Endodermal cell (in vitro differentiated cells): ENCODE results near the gene WASHC2C. TPM values are rescaled to one million over a fixed set of nuclear protein-coding genes. Genes with fewer than 3 reads are reported as not detected.
"Not testable (repeated sequence)": the region's sequence is repeated elsewhere in the genome, so short reads cannot be mapped to it uniquely, and the experiment has no call there.

Experiments
- DNase-seq: peaks from one replicate; pipeline ENCODE4 v3.0.0-alpha.2; 2017
- H3K27ac ChIP-seq: 2 replicates; pipeline ENCODE4 v1.5.1; 2013; ENCODE audit warnings: mild to moderate bottlenecking, low read depth, low read length, moderate library complexity
- H3K27me3 ChIP-seq: 2 replicates; pipeline ENCODE4 v1.6.1; 2013; ENCODE audit warnings: mild to moderate bottlenecking, low read length, moderate library complexity; ENCODE audit not compliant: insufficient read depth, control insufficient read depth, poor library complexity, severe bottlenecking
- H3K36me3 ChIP-seq: 2 replicates; pipeline ENCODE4 v1.7.0; 2013; ENCODE audit warnings: mild to moderate bottlenecking, low read length, moderate library complexity; ENCODE audit not compliant: control insufficient read depth, insufficient read depth
- H3K4me1 ChIP-seq: one replicate; pipeline ENCODE4 v1.7.0; 2013; ENCODE audit warnings: low read length; ENCODE audit not compliant: control insufficient read depth, insufficient read depth
- H3K4me3 ChIP-seq: 2 replicates; pipeline ENCODE4 v1.5.1; 2013; ENCODE audit warnings: mild to moderate bottlenecking, low read length, moderate library complexity
- H3K9ac ChIP-seq: 2 replicates; pipeline ENCODE4 v1.6.1; 2013; ENCODE audit warnings: mild to moderate bottlenecking, low read length, moderate library complexity; ENCODE audit not compliant: poor library complexity, severe bottlenecking; ENCODE audit errors: extremely low read depth
- H3K9me3 ChIP-seq: 2 replicates; pipeline ENCODE4 v1.6.1; 2013; ENCODE audit warnings: mild to moderate bottlenecking, low read length, moderate library complexity; ENCODE audit not compliant: control insufficient read depth
- H3K27ac Mint-ChIP-seq: 2 replicates; pipeline ENCODE4 v1.8.0; 2020; ENCODE audit warnings: mixed read lengths
- H3K27me3 Mint-ChIP-seq: 2 replicates; pipeline ENCODE4 v1.8.0; 2021; ENCODE audit warnings: mild to moderate bottlenecking, mixed read lengths; ENCODE audit not compliant: insufficient read depth
- H3K36me3 Mint-ChIP-seq: 2 replicates; pipeline ENCODE4 v1.8.0; 2020; ENCODE audit warnings: low read depth, mixed read lengths
- H3K4me1 Mint-ChIP-seq: 2 replicates; pipeline ENCODE4 v1.8.0; 2020; ENCODE audit warnings: mixed read lengths
- H3K4me3 Mint-ChIP-seq: 2 replicates; pipeline ENCODE4 v1.8.0; 2020; ENCODE audit warnings: mild to moderate bottlenecking, moderate library complexity, mixed read lengths
- H3K9me3 Mint-ChIP-seq: 2 replicates; pipeline ENCODE4 v1.8.0; 2020; ENCODE audit warnings: mild to moderate bottlenecking, mixed read lengths
- CTCF ChIP-seq: fragments of 200-600 bp; sonication (generic); conservative IDR thresholded peaks from 2 replicates; pipeline ENCODE4 v1.5.0; 2021; ENCODE audit warnings: antibody characterized with exemption, mild to moderate bottlenecking
- WGBS, 2 experiments: methylation state at CpG; one replicate each; pipeline versions ENCODE4 v1.1.5 to v1.1.7; 2013; ENCODE audit warnings: missing lambda C conversion rate in 2 of 2, mixed read lengths in 1 of 2; ENCODE audit not compliant: insufficient coverage in 1 of 2, insufficient read length in 1 of 2; 5-methylcytosine and 5-hydroxymethylcytosine counted together
- total RNA-seq, 2 donors: library from RNA; stranded (reverse); fragmentation: NEBNext Ultra II Directional in 1 of 2; extraction: Animal tissue kit (Norgen Biotek cat#: 25700) in 1 of 2; gene quantifications; 2 replicates in 1 of 2; 3 replicates in 1 of 2; pipeline ENCODE4 v1.2.1, GENCODE V29; 2021

The WASHC2C gene
- total RNA-seq, 2 donors from 2014 or later = 38.6 to 53.4 TPM

GRCh38 chr10:45817130-45817859 is 90.2 kb downstream of the WASHC2C start:
- no peaks in the 10 kb centered on the region for H3K36me3 ChIP-seq
- Mint-ChIP-seq H3K27ac (no peak overlapping the region), H3K9me3 (peaks cover 27% of the 10 kb centered on the region), H3K4me3 (no peak overlapping the region), H3K36me3 (peaks cover 12% of the 10 kb centered on the region), H3K27me3 (no peaks in the 10 kb centered on the region), H3K4me1 (no peaks in the 10 kb centered on the region)
- H3K4me3 ChIP-seq = no peak overlapping the region
- H3K9ac ChIP-seq = no peak overlapping the region
- no peak for DNase-seq
- H3K9me3 ChIP-seq = no peaks in the 10 kb centered on the region
- 89% methylated on average over 7 of the region's 7 CpGs; no CpG with 5 or more reads in 1 of the 2 experiments for WGBS, 2 experiments
- TF ChIP-seq CTCF = no peak
- H3K27me3 ChIP-seq = no peaks in the 10 kb centered on the region
- no peaks in the 10 kb centered on the region for H3K4me1 ChIP-seq
- H3K27ac ChIP-seq = no peak overlapping the region

GRCh38 chr10:45817912-45818311 is 90.8 kb downstream of the WASHC2C start:
- peaks cover 12% of the 10 kb centered on the region for H3K36me3 Mint-ChIP-seq
- H3K4me1 Mint-ChIP-seq = no peaks in the 10 kb centered on the region
- no peak for TF ChIP-seq CTCF
- H3K4me1 ChIP-seq = no peaks in the 10 kb centered on the region
- H3K4me3 ChIP-seq = no peak overlapping the region
- no peaks in the 10 kb centered on the region for H3K9me3 ChIP-seq
- H3K27me3 ChIP-seq = no peaks in the 10 kb centered on the region
- H3K36me3 ChIP-seq = no peaks in the 10 kb centered on the region
- H3K27ac Mint-ChIP-seq = no peak overlapping the region
- H3K27me3 Mint-ChIP-seq = no peaks in the 10 kb centered on the region
- H3K9me3 Mint-ChIP-seq = peaks cover 27% of the 10 kb centered on the region
- H3K9ac ChIP-seq = no peak overlapping the region
- 81 to 89% methylated on average over 3 of the region's 3 CpGs for WGBS, 2 experiments
- DNase-seq = peak; percentile 35
- no peak overlapping the region for H3K27ac ChIP-seq
- H3K4me3 Mint-ChIP-seq = no peak overlapping the region

GRCh38 chr10:45819552-45819951 is 92.5 kb downstream of the WASHC2C start:
- H3K36me3 ChIP-seq = no peaks in the 10 kb centered on the region
- no peak overlapping the region for H3K4me3 Mint-ChIP-seq
- no peaks in the 10 kb centered on the region for H3K9me3 ChIP-seq
- H3K27me3 Mint-ChIP-seq = no peaks in the 10 kb centered on the region
- no peaks in the 10 kb centered on the region for H3K4me1 Mint-ChIP-seq
- H3K36me3 Mint-ChIP-seq = peaks cover 14% of the 10 kb centered on the region
- DNase-seq = no peak
- no peak overlapping the region for H3K27ac Mint-ChIP-seq
- no peak for TF ChIP-seq CTCF
- no peak overlapping the region for H3K9ac ChIP-seq
- WGBS, 2 experiments = 84 to 89% methylated on average over 6 to 9 of the region's 9 CpGs
- no peaks in the 10 kb centered on the region for H3K4me1 ChIP-seq
- no peak overlapping the region for H3K4me3 ChIP-seq
- no peaks in the 10 kb centered on the region for H3K27me3 ChIP-seq
- peaks cover 27% of the 10 kb centered on the region for H3K9me3 Mint-ChIP-seq
- H3K27ac ChIP-seq = no peak overlapping the region

GRCh38 chr10:45820107-45820830 is 93.2 kb downstream of the WASHC2C start:
- H3K4me1 ChIP-seq, H3K27ac ChIP-seq, H3K4me1 Mint-ChIP-seq, H3K27me3 ChIP-seq, H3K9me3 ChIP-seq, H3K4me3 ChIP-seq, H3K9ac ChIP-seq, H3K27me3 Mint-ChIP-seq, H3K27ac Mint-ChIP-seq, DNase-seq, H3K4me3 Mint-ChIP-seq, H3K36me3 ChIP-seq: not testable (repeated sequence)
- Mint-ChIP-seq H3K9me3 (peaks cover 27% of the 10 kb centered on the region), H3K36me3 (peaks cover 14% of the 10 kb centered on the region)
- 96 to 97% methylated on average over 5 of the region's 6 CpGs for WGBS, 2 experiments

GRCh38 chr10:45822918-45823317 is 95.9 kb downstream of the WASHC2C start:
- not testable (repeated sequence) for H3K9ac ChIP-seq, H3K27ac Mint-ChIP-seq, H3K27ac ChIP-seq, H3K4me3 Mint-ChIP-seq, H3K27me3 Mint-ChIP-seq, H3K4me1 ChIP-seq, H3K36me3 ChIP-seq, H3K27me3 ChIP-seq, H3K4me3 ChIP-seq, H3K36me3 Mint-ChIP-seq, H3K9me3 ChIP-seq, DNase-seq, H3K4me1 Mint-ChIP-seq
- 67 to 100% methylated on average over 1 to 2 of the region's 2 CpGs for WGBS, 2 experiments
- peaks cover 14% of the 10 kb centered on the region for H3K9me3 Mint-ChIP-seq
